GM12878 (cell line): ENCODE results near the gene DNAAF2. TPM values are rescaled to one million over a fixed set of nuclear protein-coding genes. Genes with fewer than 3 reads are reported as not detected.

Experiments used
- ATAC-seq: fragments of 200-7000 bp; cut with Tn5 transposase; 3 replicates; pipeline ENCODE4 v1.9.1; 2020; ENCODE audit warnings: mild to moderate bottlenecking, moderate library complexity
- BruUV-seq: library from RNA; stranded (reverse); fragments of 400-500 nt; replicated peaks from 2 replicates; lab custom pipeline; 2021; lab: Mats Ljungman, UMichigan
- CTCF ChIA-PET: fragments of 300-600 bp; sonication (Branson Sonifier 250); formaldehyde crosslinking; extraction: SDS; loops from one replicate; lab custom pipeline; 2021; ENCODE audit warnings: inconsistent platforms; lab: Yijun Ruan, JAX
- POLR2A ChIA-PET: fragments of 350-600 bp; formaldehyde crosslinking; extraction: SDS; loops from one replicate; lab custom pipeline; 2021; ENCODE audit warnings: inconsistent platforms; lab: Charles Lee
- RAD21 ChIA-PET: fragments of 300-600 bp; sonication (Branson Sonifier 250); formaldehyde crosslinking; loops from one replicate; lab custom pipeline; 2023; ENCODE audit warnings: antibody characterized with exemption; ENCODE audit not compliant: unreplicated experiment; lab: Charles Lee
- SMC1A ChIA-PET: fragments of 300-600 bp; sonication (Branson Sonifier 250); formaldehyde crosslinking; loops from one replicate; lab custom pipeline; 2023; ENCODE audit not compliant: unreplicated experiment, uncharacterized antibody; lab: Charles Lee
- DNase-seq: peaks from one replicate; pipeline ENCODE4 v3.0.0-alpha.2; 2011; ENCODE audit warnings: low read depth, low spot score
- FAIRE-seq: peaks from 3 replicates; lab custom pipeline; 2011; peaks lifted over from hg19 to GRCh38; lab: Jason Lieb, UNC
- H2AFZ ChIP-seq: 2 replicates; pipeline ENCODE4 v1.6.0; 2011; ENCODE audit warnings: low read depth, low read length, control low read depth; ENCODE audit not compliant: control insufficient read depth
- H3K27ac ChIP-seq: 2 replicates; pipeline ENCODE4 v1.5.1; 2011; ENCODE audit warnings: control low read depth; ENCODE audit not compliant: control insufficient read depth, insufficient read depth
- H3K27me3 ChIP-seq, 2 experiments: replicated peaks in 1 of 2; 2 replicates each; pipeline versions ENCODE4 v1.6.0 to v1.6.1; 2011; ENCODE audit warnings: low read length in 1 of 2; ENCODE audit not compliant: control insufficient read depth in 2 of 2, insufficient read depth in 2 of 2
- H3K36me3 ChIP-seq, 2 experiments: 2 replicates each; pipeline ENCODE4 v1.5.1; 2011; ENCODE audit warnings: low read length in 1 of 2; ENCODE audit not compliant: control insufficient read depth in 2 of 2, insufficient read depth in 2 of 2
- H3K4me1 ChIP-seq: 2 replicates; pipeline ENCODE4 v1.6.1; 2011; ENCODE audit warnings: mild to moderate bottlenecking, low read length, moderate library complexity, mixed read lengths; ENCODE audit not compliant: control insufficient read depth, insufficient read depth
- H3K4me2 ChIP-seq: 2 replicates; pipeline ENCODE4 v1.6.0; 2011; ENCODE audit warnings: control low read depth; ENCODE audit not compliant: control insufficient read depth, insufficient read depth
- H3K4me3 ChIP-seq: fragments of 200-600 bp; sonication (generic); 2 replicates; pipeline ENCODE4 v1.5.1; 2016
- H3K79me2 ChIP-seq: 2 replicates; pipeline ENCODE4 v1.6.0; 2011; ENCODE audit warnings: low read length; ENCODE audit not compliant: control insufficient read depth, insufficient read depth
- H3K9ac ChIP-seq: 2 replicates; pipeline ENCODE4 v1.8.0; 2011; ENCODE audit warnings: low read length, control low read depth, mixed read lengths; ENCODE audit not compliant: control insufficient read depth, insufficient read depth
- H3K9me3 ChIP-seq: replicated peaks from 3 replicates; pipeline ENCODE4 v1.5.1; 2011; ENCODE audit warnings: mild to moderate bottlenecking, low read length; ENCODE audit not compliant: control insufficient read depth, insufficient read depth
- H4K20me1 ChIP-seq: 2 replicates; pipeline ENCODE4 v1.6.0; 2011; ENCODE audit not compliant: control insufficient read depth, insufficient read depth
- EED ChIP-seq: sonication (generic); IDR thresholded peaks from 2 replicates; pipeline ENCODE4 v1.6.1; 2016; ENCODE audit warnings: antibody characterized with exemption, low read depth
- EZH2 ChIP-seq: IDR thresholded peaks from 2 replicates; pipeline ENCODE4 v1.6.1; 2012; ENCODE audit warnings: low read depth, mild to moderate bottlenecking, control low read depth, inconsistent platforms, low read length, borderline replicate concordance; ENCODE audit not compliant: control insufficient read depth
- HDAC2 ChIP-seq: fragments of 200-600 bp; sonication (generic); IDR thresholded peaks from 2 replicates; pipeline ENCODE4 v1.6.1; 2017
- IKZF1 ChIP-seq: fragments of 450-650 bp; conservative IDR thresholded peaks from 2 replicates; pipeline ENCODE4 v1.6.1; 2017; ENCODE audit warnings: antibody characterized with exemption, mild to moderate bottlenecking
- LARP7 ChIP-seq: fragments of 450-650 bp; IDR thresholded peaks from 2 replicates; pipeline ENCODE4 v1.6.1; 2017; ENCODE audit warnings: mild to moderate bottlenecking
- PML ChIP-seq: IDR thresholded peaks from 2 replicates; pipeline ENCODE4 v1.6.1; 2012; ENCODE audit warnings: low read length, inconsistent platforms
- RELA ChIP-seq: fragments of 450-650 bp; IDR thresholded peaks from 2 replicates; pipeline ENCODE4 v1.8.0; 2014; ENCODE audit warnings: borderline replicate concordance; ENCODE audit not compliant: partially characterized antibody
- SIN3A ChIP-seq: IDR thresholded peaks from 2 replicates; pipeline ENCODE4 v1.6.1; 2012; ENCODE audit warnings: low read depth, low read length, improper control_type of control experiment
- SMAD5 ChIP-seq: IDR thresholded peaks from 2 replicates; pipeline ENCODE4 v1.6.1; 2016; ENCODE audit warnings: antibody characterized with exemption, low read depth
- TCF12 ChIP-seq: IDR thresholded peaks from 2 replicates; pipeline ENCODE4 v1.6.1; 2011; ENCODE audit warnings: low read depth, mild to moderate bottlenecking, low read length
- ZBED1 ChIP-seq: IDR thresholded peaks from 2 replicates; pipeline ENCODE4 v1.6.1; 2016; ENCODE audit warnings: borderline replicate concordance
- WGBS: methylation state at CpG from one replicate; pipeline ENCODE4 v1.1.6; 2016; ENCODE audit warnings: low lambda C conversion rate; ENCODE audit not compliant: insufficient replicate concordance, insufficient coverage; ENCODE audit errors: missing lambda C conversion rate; 5-methylcytosine and 5-hydroxymethylcytosine counted together
- in situ Hi-C: fragments of 300-500 bp; cut with MboI; formaldehyde crosslinking; loops from 9 replicates; pipeline ENCODE4 v1.14.3; 2018; ENCODE audit warnings: mixed read lengths
- intact Hi-C: fragments of 100-400 bp; cut with micrococcal nuclease; formaldehyde crosslinking; loops from one replicate; pipeline ENCODE4 v1.14.2; 2022; ENCODE audit not compliant: unreplicated experiment
- polyA plus RNA-seq, 11 experiments: library from polyadenylated mRNA; depleted of rRNA in 4 of 11; unstranded in 6 of 11; stranded (reverse) in 5 of 11; fragments of >200 nt; fragmentation: Nextera tagmentation in 4 of 11; fragmentation: Illumina TruSeq in 1 of 11; extraction: Ambion mirVana in 4 of 11; extraction: Trizol in 1 of 11; gene quantifications; 1 replicate in 1 of 11; 2 replicates in 10 of 11; pipeline versions ENCODE4 v1.2.1 to v1.2.3, GENCODE V29; 2011 to 2016; ENCODE audit warnings: inconsistent platforms in 2 of 11, missing spikeins in 2 of 11, low read depth in 1 of 11
- total RNA-seq, 4 experiments: library from RNA; depleted of rRNA in 3 of 4; stranded (reverse); fragments of >200 nt in 3 of 4; fragmentation: Illumina TruSeq in 1 of 4; extraction: Trizol in 1 of 4; gene quantifications; 2 replicates each; pipeline versions ENCODE4 v1.2.1 to v1.2.3, GENCODE V29; 2013 to 2021
- TF ChIP-seq, protein P1 (sequence below): fragments of 450-650 bp; conservative IDR thresholded peaks from 2 replicates; pipeline ENCODE4 v1.6.1; 2017; ENCODE audit warnings: mild to moderate bottlenecking, moderate library complexity
- TF ChIP-seq, protein P2 (sequence below): fragments of 450-650 bp; formaldehyde crosslinking; IDR thresholded peaks from 2 replicates; pipeline ENCODE4 v1.5.0; 2022; ENCODE audit warnings: mild to moderate bottlenecking, missing genetic modification characterization
- TF ChIP-seq, protein P3 (sequence below): IDR thresholded peaks from 2 replicates; pipeline ENCODE4 v1.6.1; 2012; ENCODE audit warnings: low read depth, low read length, improper control_type of control experiment
- TF ChIP-seq, protein P4 (sequence below): fragments of 450-650 bp; IDR thresholded peaks from 2 replicates; pipeline ENCODE4 v1.6.1; 2016; ENCODE audit warnings: mild to moderate bottlenecking

Gene DNAAF2
- total and polyA plus RNA-seq, 10 of the 15 experiments (the other 5 are each of a cell fraction or from before 2014, with no cell fraction given), result 5.7 to 24.7 (median 10.8) TPM

DNA sequence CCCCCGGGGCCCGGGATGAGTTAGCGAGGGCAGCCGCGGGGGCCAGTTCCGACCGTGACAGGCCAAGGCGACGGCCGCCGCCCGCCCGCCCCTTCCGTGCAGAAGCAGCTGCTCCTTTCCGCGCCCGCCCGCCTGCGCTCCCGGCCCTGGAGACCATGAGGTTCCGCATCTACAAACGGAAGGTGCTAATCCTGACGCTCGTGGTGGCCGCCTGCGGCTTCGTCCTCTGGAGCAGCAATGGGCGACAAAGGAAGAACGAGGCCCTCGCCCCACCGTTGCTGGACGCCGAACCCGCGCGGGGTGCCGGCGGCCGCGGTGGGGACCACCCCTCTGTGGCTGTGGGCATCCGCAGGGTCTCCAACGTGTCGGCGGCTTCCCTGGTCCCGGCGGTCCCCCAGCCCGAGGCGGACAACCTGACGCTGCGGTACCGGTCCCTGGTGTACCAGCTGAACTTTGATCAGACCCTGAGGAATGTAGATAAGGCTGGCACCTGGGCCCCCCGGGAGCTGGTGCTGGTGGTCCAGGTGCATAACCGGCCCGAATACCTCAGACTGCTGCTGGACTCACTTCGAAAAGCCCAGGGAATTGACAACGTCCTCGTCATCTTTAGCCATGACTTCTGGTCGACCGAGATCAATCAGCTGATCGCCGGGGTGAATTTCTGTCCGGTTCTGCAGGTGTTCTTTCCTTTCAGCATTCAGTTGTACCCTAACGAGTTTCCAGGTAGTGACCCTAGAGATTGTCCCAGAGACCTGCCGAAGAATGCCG is 13.7 kb downstream of the DNAAF2 start:
- peak; percentile 57 for ATAC-seq
- in situ Hi-C loops (loop anchor here (10.0 kb wide), 1 partner anchor 1204 kb away; no protein-coding TSS in a partner anchor), intact Hi-C loops (loop anchor here (1.0 to 5.0 kb wide), 3 partner anchors 23 to 1046 kb away; partner anchors contain the start of genes LRR1, RPS29 and SAV1)
- H3K27me3 ChIP-seq, result no peaks in the 10 kb centered on the region
- no peaks in the 10 kb centered on the region for H4K20me1 ChIP-seq
- DNase-seq, result no peak
- no peaks in the 10 kb centered on the region; the same call in 1 of the 2 replicates for H3K4me1 ChIP-seq
- H3K9ac ChIP-seq, result peak overlapping the region; percentile 98
- RAD21 ChIA-PET, result interaction anchor here (0.6 to 5.8 kb wide), 12 partner anchors 9 to 494 kb away, joined by 3 to 82 read pairs (median 6); partner anchors contain the start of genes DNAAF2, KLHDC2, LRR1 and RPS29
- no peak for FAIRE-seq
- peak overlapping the region; percentile 26 for H2AFZ ChIP-seq
- POLR2A ChIA-PET, result interaction anchor here (0.5 to 6.2 kb wide), 13 partner anchors 11 to 714 kb away, joined by 3 to 122 read pairs (median 7); partner anchors contain the start of genes DNAAF2, KLHDC2, LRR1 and NEMF
- peak overlapping the region; percentile 98 for H3K27ac ChIP-seq
- SMC1A ChIA-PET, result interaction anchor here (0.7 to 3.2 kb wide), 10 partner anchors 10 to 247 kb away, joined by 3 to 28 read pairs (median 6); partner anchors contain the start of genes LRR1 and RPS29
- CTCF ChIA-PET, result interaction anchor here (0.5 to 2.7 kb wide), 11 partner anchors 11 to 232 kb away, joined by 3 to 23 read pairs (median 10); partner anchors contain the start of genes LRR1, NEMF and RPS29
- H3K4me3 ChIP-seq, result peak overlapping the region; percentile 92
- H3K4me2 ChIP-seq, result peak overlapping the region; percentile 95
- no TSS peak for BruUV-seq
- no peaks in the 10 kb centered on the region for H3K9me3 ChIP-seq
- peaks cover 91% of the 10 kb centered on the region for H3K79me2 ChIP-seq
- WGBS, result under 1% methylated on average over 65 of the region's 65 CpGs
- peaks cover 0 to 6% of the 10 kb centered on the region in 2 experiments for H3K36me3 ChIP-seq
- TF ChIP-seq ZBED1, result 0 out of 2 replicates have a peak, but pooled peaks have one; percentile 16
- peak; percentile 76 for TF ChIP-seq IKZF1
- TF ChIP-seq, protein P1, sequence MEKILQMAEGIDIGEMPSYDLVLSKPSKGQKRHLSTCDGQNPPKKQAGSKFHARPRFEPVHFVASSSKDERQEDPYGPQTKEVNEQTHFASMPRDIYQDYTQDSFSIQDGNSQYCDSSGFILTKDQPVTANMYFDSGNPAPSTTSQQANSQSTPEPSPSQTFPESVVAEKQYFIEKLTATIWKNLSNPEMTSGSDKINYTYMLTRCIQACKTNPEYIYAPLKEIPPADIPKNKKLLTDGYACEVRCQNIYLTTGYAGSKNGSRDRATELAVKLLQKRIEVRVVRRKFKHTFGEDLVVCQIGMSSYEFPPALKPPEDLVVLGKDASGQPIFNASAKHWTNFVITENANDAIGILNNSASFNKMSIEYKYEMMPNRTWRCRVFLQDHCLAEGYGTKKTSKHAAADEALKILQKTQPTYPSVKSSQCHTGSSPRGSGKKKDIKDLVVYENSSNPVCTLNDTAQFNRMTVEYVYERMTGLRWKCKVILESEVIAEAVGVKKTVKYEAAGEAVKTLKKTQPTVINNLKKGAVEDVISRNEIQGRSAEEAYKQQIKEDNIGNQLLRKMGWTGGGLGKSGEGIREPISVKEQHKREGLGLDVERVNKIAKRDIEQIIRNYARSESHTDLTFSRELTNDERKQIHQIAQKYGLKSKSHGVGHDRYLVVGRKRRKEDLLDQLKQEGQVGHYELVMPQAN, result peak; percentile 70; the same call in 1 of the 2 replicates
- 0 out of 2 replicates have a peak, but pooled peaks have one; percentile 15 for TF ChIP-seq EED
- no peak for TF ChIP-seq PML
- TF ChIP-seq, protein P2, sequence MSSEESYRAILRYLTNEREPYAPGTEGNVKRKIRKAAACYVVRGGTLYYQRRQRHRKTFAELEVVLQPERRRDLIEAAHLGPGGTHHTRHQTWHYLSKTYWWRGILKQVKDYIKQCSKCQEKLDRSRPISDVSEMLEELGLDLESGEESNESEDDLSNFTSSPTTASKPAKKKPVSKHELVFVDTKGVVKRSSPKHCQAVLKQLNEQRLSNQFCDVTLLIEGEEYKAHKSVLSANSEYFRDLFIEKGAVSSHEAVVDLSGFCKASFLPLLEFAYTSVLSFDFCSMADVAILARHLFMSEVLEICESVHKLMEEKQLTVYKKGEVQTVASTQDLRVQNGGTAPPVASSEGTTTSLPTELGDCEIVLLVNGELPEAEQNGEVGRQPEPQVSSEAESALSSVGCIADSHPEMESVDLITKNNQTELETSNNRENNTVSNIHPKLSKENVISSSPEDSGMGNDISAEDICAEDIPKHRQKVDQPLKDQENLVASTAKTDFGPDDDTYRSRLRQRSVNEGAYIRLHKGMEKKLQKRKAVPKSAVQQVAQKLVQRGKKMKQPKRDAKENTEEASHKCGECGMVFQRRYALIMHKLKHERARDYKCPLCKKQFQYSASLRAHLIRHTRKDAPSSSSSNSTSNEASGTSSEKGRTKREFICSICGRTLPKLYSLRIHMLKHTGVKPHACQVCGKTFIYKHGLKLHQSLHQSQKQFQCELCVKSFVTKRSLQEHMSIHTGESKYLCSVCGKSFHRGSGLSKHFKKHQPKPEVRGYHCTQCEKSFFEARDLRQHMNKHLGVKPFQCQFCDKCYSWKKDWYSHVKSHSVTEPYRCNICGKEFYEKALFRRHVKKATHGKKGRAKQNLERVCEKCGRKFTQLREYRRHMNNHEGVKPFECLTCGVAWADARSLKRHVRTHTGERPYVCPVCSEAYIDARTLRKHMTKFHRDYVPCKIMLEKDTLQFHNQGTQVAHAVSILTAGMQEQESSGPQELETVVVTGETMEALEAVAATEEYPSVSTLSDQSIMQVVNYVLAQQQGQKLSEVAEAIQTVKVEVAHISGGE (CRISPR knock-in tag), result no peak
- peak; percentile 44; the same call in 1 of the 2 replicates for TF ChIP-seq SIN3A
- no peak for TF ChIP-seq EZH2
- TF ChIP-seq TCF12, result 0 out of 2 replicates have a peak, but pooled peaks have one; percentile 42
- no peak for TF ChIP-seq SMAD5
- TF ChIP-seq, protein P3, sequence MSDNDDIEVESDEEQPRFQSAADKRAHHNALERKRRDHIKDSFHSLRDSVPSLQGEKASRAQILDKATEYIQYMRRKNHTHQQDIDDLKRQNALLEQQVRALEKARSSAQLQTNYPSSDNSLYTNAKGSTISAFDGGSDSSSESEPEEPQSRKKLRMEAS, result peak; percentile 17; the same call in 1 of the 2 replicates
- TF ChIP-seq, protein P4, sequence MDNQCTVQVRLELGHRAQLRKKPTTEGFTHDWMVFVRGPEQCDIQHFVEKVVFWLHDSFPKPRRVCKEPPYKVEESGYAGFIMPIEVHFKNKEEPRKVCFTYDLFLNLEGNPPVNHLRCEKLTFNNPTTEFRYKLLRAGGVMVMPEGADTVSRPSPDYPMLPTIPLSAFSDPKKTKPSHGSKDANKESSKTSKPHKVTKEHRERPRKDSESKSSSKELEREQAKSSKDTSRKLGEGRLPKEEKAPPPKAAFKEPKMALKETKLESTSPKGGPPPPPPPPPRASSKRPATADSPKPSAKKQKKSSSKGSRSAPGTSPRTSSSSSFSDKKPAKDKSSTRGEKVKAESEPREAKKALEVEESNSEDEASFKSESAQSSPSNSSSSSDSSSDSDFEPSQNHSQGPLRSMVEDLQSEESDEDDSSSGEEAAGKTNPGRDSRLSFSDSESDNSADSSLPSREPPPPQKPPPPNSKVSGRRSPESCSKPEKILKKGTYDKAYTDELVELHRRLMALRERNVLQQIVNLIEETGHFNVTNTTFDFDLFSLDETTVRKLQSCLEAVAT, result 0 out of 2 replicates have a peak, but pooled peaks have one; percentile 3
- TF ChIP-seq LARP7, result peak; percentile 79
- no peak for TF ChIP-seq HDAC2
- TF ChIP-seq RELA, result no peak
